Measurements from ENCODE around the gene ATAT1. TPM values are rescaled to one million over a fixed set of nuclear protein-coding genes. Genes with fewer than 3 reads are reported as not detected.
A peak's percentile ranks its signal among the peaks of the same experiment; 100 is the strongest.

Gene ATAT1
- total and polyA plus RNA-seq, 2 of the 13 experiments (the other 11 are each of a cell fraction or from before 2014, with no cell fraction given), result 9.2 to 23.6 TPM

GRCh38 chr6:30614843-30615218 is 11.8 kb upstream of the ATAT1 start (continued):
- TF ChIP-seq, protein P1, sequence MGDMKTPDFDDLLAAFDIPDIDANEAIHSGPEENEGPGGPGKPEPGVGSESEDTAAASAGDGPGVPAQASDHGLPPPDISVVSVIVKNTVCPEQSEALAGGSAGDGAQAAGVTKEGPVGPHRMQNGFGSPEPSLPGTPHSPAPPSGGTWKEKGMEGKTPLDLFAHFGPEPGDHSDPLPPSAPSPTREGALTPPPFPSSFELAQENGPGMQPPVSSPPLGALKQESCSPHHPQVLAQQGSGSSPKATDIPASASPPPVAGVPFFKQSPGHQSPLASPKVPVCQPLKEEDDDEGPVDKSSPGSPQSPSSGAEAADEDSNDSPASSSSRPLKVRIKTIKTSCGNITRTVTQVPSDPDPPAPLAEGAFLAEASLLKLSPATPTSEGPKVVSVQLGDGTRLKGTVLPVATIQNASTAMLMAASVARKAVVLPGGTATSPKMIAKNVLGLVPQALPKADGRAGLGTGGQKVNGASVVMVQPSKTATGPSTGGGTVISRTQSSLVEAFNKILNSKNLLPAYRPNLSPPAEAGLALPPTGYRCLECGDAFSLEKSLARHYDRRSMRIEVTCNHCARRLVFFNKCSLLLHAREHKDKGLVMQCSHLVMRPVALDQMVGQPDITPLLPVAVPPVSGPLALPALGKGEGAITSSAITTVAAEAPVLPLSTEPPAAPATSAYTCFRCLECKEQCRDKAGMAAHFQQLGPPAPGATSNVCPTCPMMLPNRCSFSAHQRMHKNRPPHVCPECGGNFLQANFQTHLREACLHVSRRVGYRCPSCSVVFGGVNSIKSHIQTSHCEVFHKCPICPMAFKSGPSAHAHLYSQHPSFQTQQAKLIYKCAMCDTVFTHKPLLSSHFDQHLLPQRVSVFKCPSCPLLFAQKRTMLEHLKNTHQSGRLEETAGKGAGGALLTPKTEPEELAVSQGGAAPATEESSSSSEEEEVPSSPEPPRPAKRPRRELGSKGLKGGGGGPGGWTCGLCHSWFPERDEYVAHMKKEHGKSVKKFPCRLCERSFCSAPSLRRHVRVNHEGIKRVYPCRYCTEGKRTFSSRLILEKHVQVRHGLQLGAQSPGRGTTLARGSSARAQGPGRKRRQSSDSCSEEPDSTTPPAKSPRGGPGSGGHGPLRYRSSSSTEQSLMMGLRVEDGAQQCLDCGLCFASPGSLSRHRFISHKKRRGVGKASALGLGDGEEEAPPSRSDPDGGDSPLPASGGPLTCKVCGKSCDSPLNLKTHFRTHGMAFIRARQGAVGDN (CRISPR knock-in tag; IDR thresholded peaks at IDR 0.05), result no peak
- TF ChIP-seq ELF4 (CRISPR knock-in tag; IDR thresholded peaks at IDR 0.05; ENCODE audit: borderline replicate concordance) (peak; percentile 64; the same call in 1 of the 2 replicates), TBL1XR1 (IDR thresholded peaks at IDR 0.05; ENCODE audit: borderline replicate concordance, low read length, partially characterized antibody) (no peak), KDM3A (CRISPR knock-in tag; IDR thresholded peaks at IDR 0.05; ENCODE audit: low read depth) (no peak; the same call in 1 of the 2 replicates), WIZ (CRISPR knock-in tag; IDR thresholded peaks at IDR 0.05) (no peak), ZNF234 (CRISPR knock-in tag; conservative IDR thresholded peaks at IDR 0.05) (no peak), TBX3 (IDR thresholded peaks at IDR 0.05; ENCODE audit: borderline replicate concordance) (no peak), ZNF292 (CRISPR knock-in tag; IDR thresholded peaks at IDR 0.05; ENCODE audit: borderline replicate concordance, low read depth) (no peak), ZFP36 (IDR thresholded peaks at IDR 0.05; ENCODE audit: borderline replicate concordance, low read depth, low read length, partially characterized antibody) (no peak), HNF4G (IDR thresholded peaks at IDR 0.05; ENCODE audit: borderline replicate concordance, low read depth, low read length) (no peak), HNF4G (CRISPR knock-in tag; IDR thresholded peaks at IDR 0.05; ENCODE audit: borderline replicate concordance, low read depth) (no peak), KAT8 (CRISPR knock-in tag; IDR thresholded peaks at IDR 0.05) (peak; percentile 73; the same call in 1 of the 2 replicates), ZBTB7A (CRISPR knock-in tag; IDR thresholded peaks at IDR 0.05) (no peak), FOXO1 (CRISPR knock-in tag; IDR thresholded peaks at IDR 0.05) (peak; percentile 41; the same call in 1 of the 2 replicates), ARNT2 (CRISPR knock-in tag; IDR thresholded peaks at IDR 0.05; ENCODE audit: low read depth) (0 out of 2 replicates have a peak, but pooled peaks have one; percentile 10), NCOA2 (CRISPR knock-in tag; IDR thresholded peaks at IDR 0.05) (no peak), MBD4 (IDR thresholded peaks at IDR 0.05; ENCODE audit: borderline replicate concordance, low read length) (no peak), HCFC1 (IDR thresholded peaks at IDR 0.05; ENCODE audit: low read depth, low read length) (no peak), ZC3H13 (CRISPR knock-in tag; IDR thresholded peaks at IDR 0.05) (no peak; the same call in none of the 2 replicates), ZNF12 (CRISPR knock-in tag; IDR thresholded peaks at IDR 0.05) (no peak), MTF1 (CRISPR knock-in tag; IDR thresholded peaks at IDR 0.05) (no peak), TOPORS (CRISPR knock-in tag; IDR thresholded peaks at IDR 0.05) (no peak)
- TF ChIP-seq, protein P2, sequence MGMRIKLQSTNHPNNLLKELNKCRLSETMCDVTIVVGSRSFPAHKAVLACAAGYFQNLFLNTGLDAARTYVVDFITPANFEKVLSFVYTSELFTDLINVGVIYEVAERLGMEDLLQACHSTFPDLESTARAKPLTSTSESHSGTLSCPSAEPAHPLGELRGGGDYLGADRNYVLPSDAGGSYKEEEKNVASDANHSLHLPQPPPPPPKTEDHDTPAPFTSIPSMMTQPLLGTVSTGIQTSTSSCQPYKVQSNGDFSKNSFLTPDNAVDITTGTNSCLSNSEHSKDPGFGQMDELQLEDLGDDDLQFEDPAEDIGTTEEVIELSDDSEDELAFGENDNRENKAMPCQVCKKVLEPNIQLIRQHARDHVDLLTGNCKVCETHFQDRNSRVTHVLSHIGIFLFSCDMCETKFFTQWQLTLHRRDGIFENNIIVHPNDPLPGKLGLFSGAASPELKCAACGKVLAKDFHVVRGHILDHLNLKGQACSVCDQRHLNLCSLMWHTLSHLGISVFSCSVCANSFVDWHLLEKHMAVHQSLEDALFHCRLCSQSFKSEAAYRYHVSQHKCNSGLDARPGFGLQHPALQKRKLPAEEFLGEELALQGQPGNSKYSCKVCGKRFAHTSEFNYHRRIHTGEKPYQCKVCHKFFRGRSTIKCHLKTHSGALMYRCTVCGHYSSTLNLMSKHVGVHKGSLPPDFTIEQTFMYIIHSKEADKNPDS (CRISPR knock-in tag; IDR thresholded peaks at IDR 0.05), result no peak
- TF ChIP-seq, protein P3, sequence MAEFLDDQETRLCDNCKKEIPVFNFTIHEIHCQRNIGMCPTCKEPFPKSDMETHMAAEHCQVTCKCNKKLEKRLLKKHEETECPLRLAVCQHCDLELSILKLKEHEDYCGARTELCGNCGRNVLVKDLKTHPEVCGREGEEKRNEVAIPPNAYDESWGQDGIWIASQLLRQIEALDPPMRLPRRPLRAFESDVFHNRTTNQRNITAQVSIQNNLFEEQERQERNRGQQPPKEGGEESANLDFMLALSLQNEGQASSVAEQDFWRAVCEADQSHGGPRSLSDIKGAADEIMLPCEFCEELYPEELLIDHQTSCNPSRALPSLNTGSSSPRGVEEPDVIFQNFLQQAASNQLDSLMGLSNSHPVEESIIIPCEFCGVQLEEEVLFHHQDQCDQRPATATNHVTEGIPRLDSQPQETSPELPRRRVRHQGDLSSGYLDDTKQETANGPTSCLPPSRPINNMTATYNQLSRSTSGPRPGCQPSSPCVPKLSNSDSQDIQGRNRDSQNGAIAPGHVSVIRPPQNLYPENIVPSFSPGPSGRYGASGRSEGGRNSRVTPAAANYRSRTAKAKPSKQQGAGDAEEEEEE (CRISPR knock-in tag; IDR thresholded peaks at IDR 0.05; ENCODE audit: borderline replicate concordance), result no peak
